Dedifferentiated amniotic fluid mesenchymal stem cell (primary cell): ENCODE data around the gene HDAC7.
"Not testable (repeated sequence)": the region's sequence is repeated elsewhere in the genome, so short reads cannot be mapped to it uniquely, and the experiment has no call there.

Experiments used
- DNase-seq: peaks from one replicate; pipeline ENCODE4 v3.0.0-alpha.2; 2016; ENCODE audit errors: extremely low spot score

Gene HDAC7

GRCh38 chr12:47828976-47829482 lies 9.3 kb upstream of the HDAC7 start:
- DNase-seq = peak; percentile 52

- no peak for DNase-seq
These were observed 8.6 kb upstream of the HDAC7 start for GRCh38 chr12:47828008-47828975.

- no peak for DNase-seq
These were observed 5.5 kb upstream of the HDAC7 start for GRCh38 chr12:47825173-47825639.

- DNase-seq = no peak
These were observed 4.9 kb upstream of the HDAC7 start for GRCh38 chr12:47824635-47825034.

GRCh38 chr12:47824198-47824597 lies 4.5 kb upstream of the HDAC7 start:
- DNase-seq = no peak

- no peak for DNase-seq
These were observed 3.9 kb upstream of the HDAC7 start for GRCh38 chr12:47823422-47824086.

- DNase-seq = no peak
These were observed 3.2 kb upstream of the HDAC7 start for GRCh38 chr12:47822863-47823262.

- DNase-seq = no peak
These were observed 2.7 kb upstream of the HDAC7 start for GRCh38 chr12:47822401-47822800.

GRCh38 chr12:47821346-47821706 lies 1.6 kb upstream of the HDAC7 start:
- DNase-seq = no peak

GRCh38 chr12:47820631-47821345 lies 1.1 kb upstream of the HDAC7 start:
- peak; percentile 98 for DNase-seq

- no peak for DNase-seq
These were observed 386 bp downstream of the HDAC7 start for GRCh38 chr12:47819138-47819895.

- DNase-seq = peak; percentile 51
These were observed 1.1 kb downstream of the HDAC7 start for GRCh38 chr12:47818467-47819137.

GRCh38 chr12:47818007-47818376 lies 1.7 kb downstream of the HDAC7 start:
- DNase-seq = no peak

GRCh38 chr12:47817272-47818006 lies 2.3 kb downstream of the HDAC7 start:
- no peak for DNase-seq

GRCh38 chr12:47816403-47817271 lies 3.1 kb downstream of the HDAC7 start:
- no peak for DNase-seq

- DNase-seq = not testable (repeated sequence)
These were observed 4.3 kb downstream of the HDAC7 start for GRCh38 chr12:47815447-47815846.

GRCh38 chr12:47814539-47815170 lies 5.0 kb downstream of the HDAC7 start:
- no peak for DNase-seq

- DNase-seq = no peak
These were observed 6.0 kb downstream of the HDAC7 start for GRCh38 chr12:47813511-47814196.
